Pancreas (tissue), 10 donors: ENCODE results near the gene FGF12. TPM values are rescaled to one million over a fixed set of nuclear protein-coding genes. Genes with fewer than 3 reads are reported as not detected.

Experiments used
- ATAC-seq, 4 donors: fragments of 200-7000 bp; cut with Tn5 transposase; one replicate each; pipeline versions ENCODE4 v1.8.0 to v1.9.1; 2020; ENCODE audit warnings: mild to moderate bottlenecking in 4 of 4, moderate library complexity in 4 of 4
- DNase-seq, 6 donors: peaks; one replicate each; pipeline ENCODE4 v3.0.0-alpha.2; 2020
- FAIRE-seq: peaks from 2 replicates; lab custom pipeline; 2012; peaks lifted over from hg19 to GRCh38; lab: Jason Lieb, UNC
- H3K27ac ChIP-seq, 4 donors: fragments of 200-600 bp; sonication (generic); 1 replicate in 3 of 4; 2 replicates in 1 of 4; pipeline versions ENCODE4 v1.5.0 to v1.8.0; 2020
- H3K27me3 ChIP-seq, 4 donors: fragments of 200-600 bp; one replicate each; pipeline ENCODE4 v1.8.0; 2021
- H3K36me3 ChIP-seq, 3 donors: fragments of 200-600 bp; sonication (generic) in 1 of 3; one replicate each; pipeline versions ENCODE4 v1.5.0 to v1.8.0; 2020 to 2021
- H3K4me1 ChIP-seq, 3 donors: fragments of 200-600 bp; one replicate each; pipeline ENCODE4 v1.8.0; 2021
- H3K4me3 ChIP-seq, 4 donors: fragments of 200-600 bp; sonication (generic) in 2 of 4; one replicate each; pipeline versions ENCODE4 v1.5.0 to v1.8.0; 2020 to 2021
- H3K9me3 ChIP-seq, 4 donors: fragments of 200-600 bp; one replicate each; pipeline ENCODE4 v1.8.0; 2021
- CTCF ChIP-seq, 4 donors: fragments of 200-600 bp; sonication (generic) in 3 of 4; IDR thresholded peaks; one replicate each; pipeline versions ENCODE4 v1.5.0 to v1.8.0; 2021; ENCODE audit warnings: antibody characterized with exemption in 4 of 4
- WGBS, 2 donors: extraction: QIAGEN DNeasy Blood & Tissue Kit; methylation state at CpG; one replicate each; pipeline ENCODE4 v1.1.7; 2013; 5-methylcytosine and 5-hydroxymethylcytosine counted together
- intact Hi-C, 3 donors: fragments of 100-400 bp; cut with DNase I; formaldehyde crosslinking; loops; one replicate each; pipeline versions ENCODE4 v1.11.1 to v1.14.2; 2022
- polyA plus RNA-seq, 2 donors: library from polyadenylated mRNA; stranded (reverse); fragments of 200-250 nt; gene quantifications; one replicate each; pipeline ENCODE4 v1.2.3, GENCODE V29; 2013
- total RNA-seq, 6 donors: library from RNA; stranded (reverse); fragmentation: NEBNext Ultra II Directional in 4 of 6; extraction: Animal tissue kit (Norgen Biotek cat#: 25700) in 4 of 6; gene quantifications; one replicate each; pipeline versions ENCODE4 v1.2.1 to v1.2.4, GENCODE V29; 2021 to 2023
- donor health status: healthy with polysubstance abuse.
- donor health status: DM: no; HTN: no; CAD: no; lungs with moderate emphysema.
- donor health status: DM: no; HTN: no; CAD: no.
- donor health status: control.
- donor health status: control.
- donor health status: Bipolar disorder and iron deficiency.
- donor health status: DM: yes; HTN: yes; CAD: no.
- donor health status: DM: no; HTN: no; CAD: no.
- donor health status: DM: no; HTN: no; CAD: no.
- donor health status: DM: yes; HTN: yes; CAD: no.

FGF12 gene
- total and polyA plus RNA-seq, 8 donors = 3.6 to 8.6 (median 6.4) TPM

GRCh38 chr3:192219926-192220325 lies 507.4 kb downstream of the FGF12 start:
- intact Hi-C loops = no loop called here
- Histone ChIP-seq H3K9me3 (no peaks in the 10 kb centered on the region), H3K4me1 (peaks cover 0 to 3% (median 0%) of the 10 kb centered on the region in 3 donors), H3K27me3 (no peaks in the 10 kb centered on the region), H3K36me3 (no peaks in the 10 kb centered on the region), H3K27ac (no peak overlapping the region), H3K4me3 (no peak overlapping the region)
- ATAC-seq (no peak), FAIRE-seq (no peak), DNase-seq (no peak)
- no peak for TF ChIP-seq CTCF (IDR thresholded peaks at IDR 0.05)

- Histone ChIP-seq H3K9me3 (no peaks in the 10 kb centered on the region), H3K4me1 (no peaks in the 10 kb centered on the region), H3K36me3 (no peaks in the 10 kb centered on the region), H3K4me3 (no peak overlapping the region), H3K27ac (no peak overlapping the region), H3K27me3 (no peaks in the 10 kb centered on the region)
- FAIRE-seq (no peak), ATAC-seq (no peak), DNase-seq (no peak)
- 94 to 96% methylated on average over 2 of the region's 2 CpGs for WGBS, 2 donors
- intact Hi-C loops = no loop called here
- no peak for TF ChIP-seq CTCF (IDR thresholded peaks at IDR 0.05)
These were observed 511.3 kb downstream of the FGF12 start for GRCh38 chr3:192216067-192216466.

- no peak for TF ChIP-seq CTCF (IDR thresholded peaks at IDR 0.05)
- ATAC-seq (no peak), DNase-seq (no peak), FAIRE-seq (no peak)
- intact Hi-C loops = no loop called here
- Histone ChIP-seq H3K9me3 (no peaks in the 10 kb centered on the region), H3K27me3 (no peaks in the 10 kb centered on the region), H3K4me1 (no peaks in the 10 kb centered on the region), H3K36me3 (no peaks in the 10 kb centered on the region), H3K27ac (no peak overlapping the region), H3K4me3 (no peak overlapping the region)
- 80 to 85% methylated on average over 7 of the region's 7 CpGs for WGBS, 2 donors
These were observed 514.4 kb downstream of the FGF12 start for GRCh38 chr3:192212979-192213378.

- intact Hi-C loops = no loop called here
- WGBS, 2 donors = 66 to 72% methylated on average over 2 of the region's 2 CpGs
- no peak for FAIRE-seq
- Histone ChIP-seq H3K27ac (no peak overlapping the region), H3K4me1 (no peaks in the 10 kb centered on the region), H3K9me3 (no peaks in the 10 kb centered on the region), H3K4me3 (no peak overlapping the region), H3K27me3 (no peaks in the 10 kb centered on the region), H3K36me3 (no peaks in the 10 kb centered on the region)
- no peak for DNase-seq
- ATAC-seq = no peak
- no peak for TF ChIP-seq CTCF (IDR thresholded peaks at IDR 0.05)
These were observed 515.0 kb downstream of the FGF12 start for GRCh38 chr3:192212335-192212734.

- Histone ChIP-seq H3K36me3 (no peaks in the 10 kb centered on the region), H3K4me1 (no peaks in the 10 kb centered on the region), H3K4me3 (no peak overlapping the region), H3K27ac (no peak overlapping the region), H3K9me3 (no peaks in the 10 kb centered on the region), H3K27me3 (no peaks in the 10 kb centered on the region)
- ATAC-seq (peak in 2 of 4 donors; percentile 27 to 35), DNase-seq (no peak), FAIRE-seq (no peak)
- intact Hi-C loops = no loop called here
- 46 to 47% methylated on average over 2 of the region's 2 CpGs for WGBS, 2 donors
- no peak for TF ChIP-seq CTCF (IDR thresholded peaks at IDR 0.05)
These were observed 519.7 kb downstream of the FGF12 start for GRCh38 chr3:192207651-192208050.
